Stimulated activated CD8-positive, alpha-beta memory T cell treated with anti-CD3 and anti-CD28 coated beads, Interleukin-2, amount 100 ng/mL, for 48 hours (primary cell): ENCODE results near the gene GOLGA6L7.
"Not testable (repeated sequence)": the region's sequence is repeated elsewhere in the genome, so short reads cannot be mapped to it uniquely, and the experiment has no call there.

Experiments used
- DNase-seq, 2 donors: peaks; one replicate each; pipeline ENCODE4 v3.0.0-alpha.2; 2020; ENCODE audit warnings: low read depth in 2 of 2

Gene GOLGA6L7

DNA sequence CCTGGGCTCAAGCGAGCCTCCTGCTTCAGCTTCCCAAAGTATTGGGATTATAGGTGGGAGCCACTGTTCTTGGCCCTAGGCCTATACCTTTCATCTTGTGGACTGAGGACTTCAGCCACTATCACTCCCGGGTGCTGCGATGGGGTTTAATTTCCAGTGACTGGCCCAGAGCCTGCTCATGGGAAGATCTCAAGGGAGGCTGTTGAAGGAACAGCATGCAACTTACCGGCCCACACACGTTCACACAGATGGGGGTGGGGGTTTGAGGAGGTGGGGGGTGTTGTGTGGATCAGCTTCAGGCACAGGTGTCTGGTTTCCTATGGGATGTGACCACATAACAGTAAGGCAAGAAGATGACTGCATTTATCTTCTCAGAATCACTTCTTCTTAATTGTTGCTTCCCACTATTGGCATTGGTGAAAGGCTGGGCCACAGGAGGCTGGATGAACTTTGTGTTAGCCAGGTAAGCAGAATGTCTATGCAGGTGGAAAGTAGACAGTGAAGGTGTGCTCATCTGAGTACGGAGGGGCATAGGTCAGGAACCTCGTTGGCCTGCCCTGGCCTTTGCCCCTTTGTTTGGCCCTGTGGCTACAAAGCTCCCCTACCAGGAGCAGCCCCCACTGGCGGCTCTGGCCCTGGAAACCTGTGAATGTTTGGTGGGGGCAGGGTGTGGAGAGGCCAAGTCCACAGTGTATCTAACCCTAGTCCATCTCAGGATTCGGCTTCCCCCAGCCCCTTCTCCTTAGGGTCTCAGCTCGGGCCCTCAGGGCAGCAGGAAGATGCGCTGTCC, 35.9 kb upstream of the GOLGA6L7 start:
- no peak for DNase-seq

DNA sequence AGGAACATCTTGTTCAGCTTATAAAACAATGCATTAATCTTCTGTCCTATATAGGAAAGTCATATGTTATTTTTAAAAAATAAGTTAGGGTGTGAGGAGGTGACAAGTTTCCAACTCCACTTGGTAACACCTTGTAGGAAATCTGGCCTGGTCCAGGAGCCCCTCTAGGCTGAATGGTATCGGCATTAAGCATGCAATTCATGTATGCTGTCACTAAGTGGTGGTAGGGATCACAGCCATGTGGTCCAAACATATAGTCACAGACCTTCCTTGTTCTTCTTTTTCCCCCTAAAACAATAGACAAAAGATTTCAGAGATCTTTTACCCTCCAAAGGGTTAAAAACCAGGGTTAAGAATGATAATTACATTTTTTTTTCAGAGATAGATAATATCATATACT, 33.2 kb upstream of the GOLGA6L7 start:
- no peak for DNase-seq

DNA sequence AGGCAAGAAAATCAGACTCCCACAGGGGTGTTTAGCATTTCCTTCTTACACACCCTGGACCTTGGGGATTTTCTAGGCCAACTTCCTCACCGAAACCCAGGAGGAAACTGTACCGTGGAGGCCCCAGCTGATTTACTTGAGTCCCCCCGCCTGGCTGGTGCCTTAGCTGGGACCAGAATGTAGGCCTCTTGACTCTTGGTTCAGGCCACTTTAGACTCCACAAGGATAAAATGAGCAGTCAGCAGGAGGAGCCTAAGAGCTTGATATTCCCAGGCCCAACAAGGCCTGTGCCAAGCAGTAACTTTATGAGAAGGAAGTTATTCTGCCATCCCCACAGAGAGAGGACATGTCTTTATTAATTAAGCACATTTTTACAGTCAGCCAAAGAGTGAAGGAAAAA, 32.7 kb upstream of the GOLGA6L7 start:
- DNase-seq: no peak

DNA sequence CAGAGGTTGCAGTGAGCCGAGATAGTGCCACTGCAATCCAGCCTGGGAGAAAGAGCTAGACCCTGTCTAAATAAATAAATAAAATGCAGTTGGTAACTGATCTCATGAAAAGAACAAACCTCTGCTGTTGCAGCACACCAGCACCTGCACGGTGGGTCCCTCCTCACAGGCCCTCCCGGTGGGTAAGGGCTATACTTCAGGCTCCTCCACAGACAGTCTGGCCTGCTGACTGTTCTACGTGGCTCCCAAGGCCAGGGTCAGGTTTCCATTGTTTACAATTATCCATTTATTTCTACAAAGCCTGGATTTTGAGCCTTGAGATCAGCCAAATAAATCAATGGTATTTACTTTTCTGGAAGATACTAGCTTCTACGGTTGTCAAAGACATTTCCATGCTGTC, 32.2 kb upstream of the GOLGA6L7 start:
- no peak for DNase-seq

DNA sequence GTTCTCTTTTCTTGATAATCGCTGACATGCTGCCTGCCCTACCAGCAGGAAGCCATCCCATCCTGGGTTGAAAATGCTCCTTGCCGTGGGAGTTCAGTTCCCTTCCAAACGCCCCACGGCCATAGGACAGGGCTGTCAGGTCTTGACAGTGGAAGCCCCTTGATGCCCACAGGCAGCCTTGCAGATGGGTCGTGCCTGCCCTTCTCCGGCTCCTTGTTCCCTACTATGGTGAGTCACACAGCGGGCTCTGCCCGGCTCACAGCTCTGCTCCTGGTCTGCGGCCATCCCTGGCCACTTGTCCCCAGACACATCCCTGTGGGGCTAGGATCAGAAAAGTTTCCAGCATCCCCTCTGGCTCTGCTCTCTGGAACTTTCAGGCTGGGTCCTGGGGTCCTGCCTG, 31.1 kb upstream of the GOLGA6L7 start:
- no peak for DNase-seq

DNA sequence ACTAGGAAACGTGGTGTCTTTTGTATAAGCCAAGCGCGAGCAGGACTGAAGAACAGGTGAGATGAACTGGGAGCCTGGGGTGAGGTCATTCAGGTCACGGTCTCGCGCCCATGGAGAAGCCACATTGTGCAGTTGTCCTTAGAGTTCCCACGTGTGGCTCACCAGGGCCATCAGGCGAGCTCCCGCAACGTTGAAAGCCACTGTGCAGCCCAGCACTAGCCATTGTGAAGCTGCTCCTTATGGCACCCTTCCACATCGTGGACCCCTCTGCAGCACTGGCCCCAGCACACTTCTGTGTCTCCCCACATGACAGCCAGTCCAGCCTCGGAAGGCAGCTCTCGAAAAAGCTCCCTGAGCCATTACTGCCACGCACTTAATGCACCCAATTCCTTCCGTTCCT, 29.8 kb upstream of the GOLGA6L7 start:
- DNase-seq: no peak

DNA sequence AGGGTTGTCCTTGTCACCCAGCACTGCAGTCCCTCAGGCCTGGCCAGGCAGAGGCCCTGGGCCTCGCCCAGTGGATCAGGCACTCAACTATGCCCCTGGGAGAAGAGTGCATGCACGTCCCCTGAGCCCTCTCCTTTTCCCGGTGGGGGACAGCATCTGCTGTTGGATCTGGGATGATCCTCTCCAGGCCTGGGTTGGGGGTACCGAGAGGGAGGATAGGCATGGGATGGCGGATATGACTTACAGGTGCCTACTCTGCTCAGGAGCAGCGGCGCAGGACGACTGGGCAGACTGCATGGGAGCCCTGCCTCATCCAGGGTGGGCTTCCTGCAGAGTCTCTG, 28.4 kb upstream of the GOLGA6L7 start:
- no peak for DNase-seq

DNA sequence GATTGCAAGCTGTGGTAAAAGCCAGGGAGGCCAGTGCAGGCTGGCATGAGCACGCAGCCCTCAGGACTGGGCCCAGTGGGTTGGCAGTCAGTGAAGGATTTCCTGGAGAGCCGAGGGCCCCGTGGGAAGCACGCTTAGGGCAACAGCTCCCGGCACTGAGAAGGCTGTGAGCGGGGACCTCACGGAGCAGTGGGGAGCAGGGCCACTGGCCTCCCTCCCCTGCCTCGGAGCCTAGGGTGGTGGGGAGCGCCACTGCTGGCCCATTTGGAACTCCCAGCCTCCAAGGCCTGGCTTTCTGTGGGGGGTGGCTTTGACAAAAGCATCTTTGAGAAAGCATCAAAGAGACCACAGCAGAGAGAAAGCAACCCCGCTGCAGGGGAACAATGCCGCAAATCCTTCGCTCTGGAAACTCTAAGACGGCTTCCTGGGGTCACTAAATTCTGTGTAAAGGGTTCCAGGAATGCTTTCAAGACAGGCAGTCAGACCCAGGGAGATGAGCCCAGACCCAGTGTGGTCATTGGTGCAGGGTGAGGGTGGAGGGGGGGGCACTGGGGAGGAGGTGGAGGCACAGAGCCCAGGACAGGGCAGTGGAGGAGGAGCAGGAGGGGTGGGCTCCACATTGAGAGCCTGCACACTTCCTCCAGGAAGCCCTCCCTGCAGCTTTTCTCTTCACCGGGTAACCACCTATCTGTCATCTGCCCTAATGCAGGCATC, 27.8 kb upstream of the GOLGA6L7 start:
- DNase-seq: no peak

DNA sequence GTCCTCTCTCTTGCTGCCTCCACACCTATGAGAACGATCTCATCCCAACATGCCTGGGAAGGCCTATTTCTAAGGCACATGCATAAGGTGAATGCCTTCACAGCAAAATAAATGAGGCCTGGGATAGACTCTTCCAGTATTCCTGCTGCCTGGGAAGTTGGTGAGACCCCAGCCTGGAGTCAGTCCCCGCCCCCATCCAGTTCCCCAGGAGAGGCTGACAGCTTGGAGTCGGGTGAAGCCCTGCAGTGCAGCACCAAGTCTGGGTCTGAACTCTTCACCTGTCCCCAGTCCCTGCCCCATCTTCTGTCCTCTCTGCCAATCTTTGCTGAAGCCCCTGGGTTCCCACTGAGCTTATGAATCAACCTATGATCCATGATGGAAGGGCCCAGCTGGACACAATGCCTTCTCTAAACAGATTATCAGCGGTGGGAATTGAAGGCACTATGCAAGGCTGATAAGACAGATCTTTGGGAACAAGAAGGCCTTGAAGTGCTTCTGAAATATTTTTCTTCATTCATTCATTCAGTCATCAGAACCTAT, 27.1 kb upstream of the GOLGA6L7 start:
- no peak for DNase-seq

DNA sequence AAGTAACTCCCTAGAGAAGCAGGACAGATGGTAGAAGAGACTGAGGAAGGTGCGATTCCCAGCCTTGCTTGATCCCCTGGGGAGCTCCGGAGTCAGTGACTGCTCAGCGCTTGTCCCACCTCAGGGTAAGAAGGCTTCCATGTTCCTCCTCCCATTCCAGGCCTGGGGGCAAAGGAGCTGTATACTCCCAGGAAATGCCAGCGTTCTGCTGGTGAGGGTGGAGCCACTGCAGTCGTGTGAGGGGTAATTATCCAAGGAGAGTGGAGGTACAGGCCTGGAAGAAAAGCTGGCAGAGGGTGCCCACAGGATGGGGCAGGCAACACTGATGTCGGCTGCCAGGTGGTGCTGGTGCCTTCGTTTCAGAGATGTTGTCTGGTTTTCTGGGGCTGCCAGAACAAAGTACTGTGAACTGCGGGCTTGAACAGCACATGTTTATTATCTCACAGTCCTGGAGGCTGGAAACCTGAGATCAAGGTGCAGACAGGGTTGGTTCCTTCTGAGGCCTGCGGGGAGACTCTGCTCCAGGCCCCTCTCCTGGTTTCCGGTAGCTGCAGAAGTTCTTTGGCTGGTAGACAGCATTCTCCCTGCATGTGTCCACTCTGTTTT, 25.2 kb upstream of the GOLGA6L7 start:
- DNase-seq: no peak

DNA sequence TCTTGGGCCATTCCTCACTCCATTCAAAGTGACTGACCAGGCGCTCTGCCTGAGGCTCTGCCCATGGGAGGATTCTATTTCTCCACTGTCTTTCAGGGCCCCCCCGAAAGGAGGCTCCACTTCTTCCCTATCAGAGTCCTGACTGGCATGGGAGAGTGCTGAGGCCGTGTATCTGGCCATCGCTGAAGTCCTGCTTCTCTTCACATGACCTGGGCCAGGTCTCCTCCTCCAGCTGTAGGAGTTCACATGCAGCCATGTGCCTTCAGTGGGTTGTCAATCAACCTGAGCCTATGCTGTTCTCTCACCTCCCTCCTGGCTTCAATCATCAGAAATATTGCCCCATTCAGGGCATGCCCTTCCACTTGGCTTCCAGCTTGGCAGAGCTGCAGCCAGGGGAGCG, 24.6 kb upstream of the GOLGA6L7 start:
- DNase-seq: no peak

DNA sequence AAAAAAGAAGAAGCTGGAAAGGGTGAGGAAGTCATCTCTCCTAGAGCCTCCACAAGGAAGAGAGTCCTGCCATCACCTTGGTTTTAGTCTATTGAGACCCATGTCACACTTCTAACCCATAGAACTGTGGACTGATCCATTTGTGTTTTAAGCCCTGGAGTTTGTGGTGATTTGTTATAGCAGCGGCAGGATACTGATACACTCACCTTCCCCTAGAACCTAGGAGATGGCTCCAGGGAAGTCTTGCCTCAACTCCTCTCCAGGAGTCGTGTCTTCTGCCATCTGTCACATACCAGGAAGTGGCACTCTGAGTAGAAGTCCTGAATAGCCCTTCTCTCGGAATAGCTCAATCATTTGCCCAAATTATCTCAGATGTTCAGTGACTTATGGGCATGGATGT, 22.7 kb upstream of the GOLGA6L7 start:
- no peak for DNase-seq

DNA sequence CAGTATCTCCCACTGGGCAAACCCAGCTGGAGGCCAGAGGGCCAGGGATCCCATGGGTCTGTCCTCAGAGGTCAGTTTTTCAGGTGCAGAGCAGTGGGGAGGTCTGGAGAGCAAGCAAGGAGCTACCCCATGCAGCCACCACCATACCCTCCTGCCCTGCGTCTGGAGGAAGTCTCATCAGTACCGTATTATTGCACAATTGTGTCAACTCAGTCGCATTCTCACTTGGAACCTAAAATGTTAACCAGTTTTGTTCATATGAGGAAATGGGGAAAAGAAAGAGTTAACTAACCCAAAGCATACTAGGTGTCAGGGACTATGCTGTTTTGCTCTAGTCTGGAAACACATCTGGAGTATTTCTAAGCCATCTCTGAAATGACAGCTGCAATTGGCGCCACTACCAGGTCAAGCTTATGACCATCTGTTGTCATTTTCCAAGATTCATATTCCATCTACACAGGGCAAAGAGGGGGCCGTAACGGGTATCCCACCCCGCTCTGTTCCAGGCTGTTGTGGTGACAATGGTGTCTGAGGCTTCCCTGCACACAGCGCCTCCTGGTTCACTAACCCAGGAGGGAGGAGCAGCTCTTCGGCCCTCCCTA, 20.4 kb upstream of the GOLGA6L7 start:
- DNase-seq: no peak

DNA sequence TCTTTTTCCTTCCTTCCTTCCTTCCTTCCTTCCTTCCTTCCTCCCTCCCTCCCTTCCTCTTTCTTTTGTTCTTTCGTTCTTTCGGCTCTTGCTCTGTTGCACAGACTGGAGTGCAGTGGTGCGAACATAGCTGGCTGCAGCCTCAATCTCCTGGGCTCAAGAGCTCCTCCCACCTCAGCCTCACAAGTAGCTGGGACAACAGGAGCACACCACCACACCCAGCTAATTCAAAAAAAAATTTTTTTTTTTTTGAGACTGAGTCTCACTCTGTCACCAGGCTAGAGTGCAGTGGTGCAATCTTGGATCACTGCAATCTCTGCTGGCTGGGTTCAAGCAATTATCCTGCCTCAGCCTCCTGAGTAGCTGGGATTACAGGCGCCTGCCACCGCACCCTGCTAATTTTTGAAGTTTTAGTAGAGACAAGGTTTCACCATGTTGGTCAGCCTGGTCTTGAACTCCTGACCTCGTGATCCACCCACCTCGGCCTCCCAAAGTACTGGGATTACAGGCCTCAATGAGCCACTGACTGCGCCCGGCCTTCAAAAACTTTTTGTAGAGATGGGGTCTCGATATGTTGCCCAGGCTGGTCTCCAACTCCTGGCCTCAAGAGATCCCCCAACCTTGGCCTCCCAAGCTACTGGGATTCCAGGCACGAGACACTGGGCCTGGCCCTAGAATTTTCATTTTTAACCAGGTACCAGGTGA, 13.3 kb upstream of the GOLGA6L7 start:
- DNase-seq: not testable (repeated sequence)

DNA sequence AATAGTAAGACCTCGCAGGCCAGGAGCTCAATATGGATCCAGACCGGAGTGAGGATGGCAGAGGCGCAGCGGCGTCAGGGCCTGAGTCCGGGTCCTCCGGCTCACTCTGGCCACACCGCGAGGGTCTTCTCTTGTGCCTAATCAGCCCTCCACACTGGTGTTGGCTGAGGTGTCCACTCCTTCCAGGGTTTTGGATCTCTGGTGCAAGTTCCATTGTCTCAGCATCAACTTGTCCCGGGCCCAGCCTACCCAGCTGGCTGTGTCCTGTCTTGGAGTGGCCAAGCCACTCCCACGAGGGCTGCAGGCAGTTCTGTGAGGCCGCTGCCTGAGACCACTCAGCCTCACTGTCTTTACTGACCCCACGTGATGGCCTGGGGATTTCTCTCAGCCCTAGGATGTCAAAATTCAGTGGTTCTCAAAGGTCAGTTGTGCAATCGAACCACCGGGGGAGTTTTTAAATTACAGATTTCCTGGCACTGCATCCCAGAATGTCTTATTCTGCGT, 12.6 kb upstream of the GOLGA6L7 start:
- no peak for DNase-seq

DNA sequence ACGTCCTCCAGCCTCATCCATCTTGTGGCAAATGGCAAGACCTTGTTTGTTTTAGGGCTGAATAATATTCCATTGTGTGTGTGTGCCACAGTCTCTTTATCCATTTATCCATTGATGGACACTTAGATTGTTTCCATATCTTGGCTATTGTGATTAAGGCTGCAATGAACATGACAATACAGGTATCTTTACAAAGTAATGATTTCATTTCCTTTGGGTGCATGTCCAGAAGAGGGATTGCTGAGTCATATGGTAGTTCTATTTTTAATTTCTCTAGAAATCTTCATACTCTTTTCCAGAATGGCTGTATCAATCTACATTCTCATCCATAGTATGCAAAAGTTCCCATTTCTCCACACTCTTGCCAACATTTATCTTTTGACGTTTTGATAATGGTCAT, 6.1 kb upstream of the GOLGA6L7 start:
- not testable (repeated sequence) for DNase-seq

DNA sequence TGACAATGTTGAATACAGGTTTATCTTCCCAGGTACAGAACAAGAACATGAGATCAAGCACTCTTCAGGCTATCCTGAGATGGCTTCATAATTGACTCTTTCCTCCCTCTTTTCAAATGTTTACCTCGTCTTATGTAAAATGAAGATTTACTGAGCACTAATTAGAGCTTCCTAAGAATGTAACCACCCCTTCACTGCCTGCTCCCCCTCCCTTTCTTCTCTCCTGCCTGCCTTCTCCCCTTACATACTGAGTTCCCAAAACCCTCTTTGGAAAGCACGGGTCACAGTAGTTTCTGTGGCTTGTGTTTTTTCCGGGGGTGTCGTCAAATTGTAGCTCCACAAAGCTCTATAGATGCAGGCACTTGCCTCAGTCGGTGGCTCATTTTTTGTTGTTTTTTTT, 5.2 kb upstream of the GOLGA6L7 start:
- not testable (repeated sequence) for DNase-seq

DNA sequence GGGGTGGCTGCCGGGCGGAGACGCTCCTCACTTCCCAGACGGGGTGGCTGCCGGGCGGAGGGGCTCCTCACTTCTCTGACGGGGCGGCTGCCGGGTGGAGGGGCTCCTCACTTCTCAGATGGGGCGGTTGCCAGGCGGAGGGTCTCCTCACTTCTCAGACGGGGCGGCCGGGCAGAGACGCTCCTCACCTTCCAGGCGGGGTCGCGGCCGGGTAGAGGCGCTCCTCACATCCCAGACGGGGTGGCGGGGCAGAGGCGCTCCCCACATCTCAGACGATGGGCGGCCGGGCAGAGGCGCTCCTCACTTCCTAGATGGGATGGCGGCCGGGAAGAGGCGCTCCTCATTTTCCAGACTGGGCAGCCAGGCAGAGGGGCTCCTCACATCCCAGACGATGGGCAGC, 1.3 kb upstream of the GOLGA6L7 start:
- not testable (repeated sequence) for DNase-seq

DNA sequence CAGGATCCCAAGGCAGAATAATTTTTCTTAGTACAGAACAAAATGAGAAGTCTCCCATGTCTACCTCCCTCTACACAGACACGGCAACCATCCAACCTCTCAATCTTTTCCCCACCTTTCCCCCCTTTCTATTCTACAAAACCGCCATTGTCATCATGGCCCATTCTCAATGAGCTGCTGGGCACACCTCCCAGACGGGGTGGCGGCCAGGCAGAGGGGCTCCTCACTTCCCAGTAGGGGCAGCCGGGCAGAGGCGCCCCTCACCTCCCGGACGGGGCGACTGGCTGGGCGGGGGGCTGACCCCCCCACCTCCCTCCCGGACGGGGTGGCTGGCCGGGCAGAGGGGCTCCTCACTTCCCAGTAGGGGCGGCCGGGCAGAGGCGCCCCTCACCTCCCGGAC, 827 bp upstream of the GOLGA6L7 start:
- not testable (repeated sequence) for DNase-seq

DNA sequence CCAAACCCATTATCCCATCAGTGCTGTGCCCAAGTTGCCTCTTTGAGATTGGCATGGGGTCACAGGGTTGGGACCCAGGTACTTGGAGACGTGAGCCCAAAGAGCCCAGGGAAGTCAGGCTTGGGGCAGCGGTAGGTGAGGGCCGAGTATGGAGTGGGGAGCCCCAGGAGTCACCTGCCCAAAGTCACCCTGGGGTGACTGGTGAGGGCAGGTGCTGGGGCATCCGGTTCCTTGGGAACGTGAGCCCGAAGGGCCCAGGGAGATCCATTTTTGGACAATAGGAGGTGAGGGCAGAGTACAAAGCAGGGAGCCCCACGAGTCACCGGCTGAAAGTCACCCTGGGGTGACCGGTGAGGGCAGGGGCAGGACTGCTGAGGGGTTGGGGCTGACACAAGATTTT, 485 bp downstream of the GOLGA6L7 start:
- DNase-seq: not testable (repeated sequence)

DNA sequence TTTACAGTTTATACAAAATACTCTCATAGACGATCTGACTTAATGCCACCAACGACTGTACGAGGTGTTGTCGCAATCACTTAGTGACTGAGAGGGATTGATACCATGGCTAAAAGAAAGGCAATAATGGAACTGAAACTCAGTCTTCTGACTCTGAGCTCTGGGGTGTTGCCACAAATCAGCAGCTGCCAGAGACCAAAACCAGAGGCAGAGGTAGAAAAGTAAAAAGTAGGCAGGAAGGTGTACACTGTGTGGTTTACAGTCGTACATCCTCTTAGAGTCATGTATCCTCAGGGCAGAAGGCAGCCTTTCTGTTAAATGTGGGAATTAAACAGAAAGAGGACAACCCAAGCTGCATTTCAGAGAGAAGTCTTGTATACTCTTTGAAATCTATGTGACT, 1.2 kb downstream of the GOLGA6L7 start:
- not testable (repeated sequence) for DNase-seq

DNA sequence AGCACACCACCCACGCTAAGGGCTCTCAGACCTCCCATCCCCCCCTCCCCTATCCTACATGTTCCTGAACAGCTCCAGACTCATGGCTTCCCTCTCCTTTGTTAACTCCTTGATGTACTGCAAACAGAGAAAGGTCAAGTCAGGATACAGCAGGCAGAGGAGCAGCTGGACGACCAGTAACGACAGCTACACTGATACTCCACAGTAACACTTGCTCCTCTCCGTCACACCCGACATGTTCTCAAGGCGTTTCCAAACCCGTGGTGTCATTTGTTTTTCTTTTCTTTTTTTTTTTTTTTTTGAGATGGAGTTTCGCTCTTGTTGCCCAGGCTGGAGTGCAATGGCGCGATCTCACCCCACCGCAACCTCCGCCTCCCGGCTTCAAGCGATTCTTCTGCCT, 4.3 kb downstream of the GOLGA6L7 start:
- not testable (repeated sequence) for DNase-seq
